Fibroblast of lung (primary cell): ENCODE measurements around the gene CTR9.

Experiments
- CTCF ChIP-seq, 2 donors: IDR thresholded peaks in 1 of 2; conservative IDR thresholded peaks in 1 of 2; 1 replicate in 1 of 2; 2 replicates in 1 of 2; pipeline ENCODE4 v1.5.1; 2011 to 2012; ENCODE audit warnings: low read length in 2 of 2, control low read depth in 1 of 2, inconsistent platforms in 1 of 2, low read depth in 1 of 2, mild to moderate bottlenecking in 1 of 2
- EZH2 ChIP-seq: IDR thresholded peaks from 2 replicates; pipeline ENCODE4 v1.5.1; 2012; ENCODE audit warnings: low read length, control low read depth, mild to moderate bottlenecking; ENCODE audit errors: missing control alignments

GRCh38 chr11:10828402-10828801 lies 77.4 kb downstream of the CTR9 start:
- no peak for TF ChIP-seq EZH2
- TF ChIP-seq CTCF (conservative IDR thresholded peaks at IDR 0.05 in 1 of 2, IDR thresholded peaks at IDR 0.05 in 1 of 2; ENCODE audit: low read depth in 1 of 2, low read length in 2 of 2) = no peak
